K562 (cell line): ENCODE measurements around the gene GIGYF2. TPM values are rescaled to one million over a fixed set of nuclear protein-coding genes. Genes with fewer than 3 reads are reported as not detected.

Experiments used
- BDP1 ChIP-seq: IDR thresholded peaks from 3 replicates; pipeline ENCODE4 v1.6.1; 2011; ENCODE audit not compliant: insufficient read length, insufficient read depth
- CBX1 ChIP-seq: sonication (generic); IDR thresholded peaks from 2 replicates; pipeline ENCODE4 v1.6.1; 2016; ENCODE audit warnings: antibody characterized with exemption, low read depth, mild to moderate bottlenecking
- CBX5 ChIP-seq: IDR thresholded peaks from 2 replicates; pipeline ENCODE4 v1.6.1; 2014; ENCODE audit warnings: low read depth, borderline replicate concordance
- CTBP1 ChIP-seq: fragments of 450-650 bp; IDR thresholded peaks from 2 replicates; pipeline ENCODE4 v1.6.1; 2016; ENCODE audit warnings: borderline replicate concordance
- CXXC5 ChIP-seq: fragments of 250-450 bp; sonication (Bioruptor Pico); IDR thresholded peaks from 2 replicates; pipeline ENCODE4 v1.8.0; 2022; ENCODE audit warnings: inconsistent platforms, mild to moderate bottlenecking, moderate library complexity
- E2F3 ChIP-seq: fragments of 250-450 bp; sonication (Bioruptor Pico); IDR thresholded peaks from 2 replicates; pipeline ENCODE4 v1.4.0; 2020; ENCODE audit warnings: mild to moderate bottlenecking
- ESRRA ChIP-seq: fragments of 450-650 bp; IDR thresholded peaks from 2 replicates; pipeline ENCODE4 v1.6.1; 2014; ENCODE audit warnings: low read depth, mild to moderate bottlenecking, moderate library complexity, borderline replicate concordance
- FIP1L1 ChIP-seq: fragments of 200-400 bp; formaldehyde crosslinking; IDR thresholded peaks from 2 replicates; pipeline ENCODE4 v1.6.1; 2018; ENCODE audit warnings: mild to moderate bottlenecking, low read depth, low read length; ENCODE audit not compliant: poor library complexity, severe bottlenecking
- FOSL1 ChIP-seq: fragments of 200-800 bp; sonication (Bioruptor generic); conservative IDR thresholded peaks from 2 replicates; pipeline ENCODE4 v1.6.1; 2016; ENCODE audit warnings: missing genetic modification characterization, missing compliant biosample characterization
- HMGN3 ChIP-seq: IDR thresholded peaks from 2 replicates; pipeline ENCODE4 v1.6.1; 2011; ENCODE audit warnings: borderline replicate concordance, low read depth, mild to moderate bottlenecking, mixed read lengths, low read length; ENCODE audit not compliant: insufficient read length; ENCODE audit errors: extremely low read depth
- KDM2B ChIP-seq: fragments of 250-450 bp; sonication (Bioruptor Pico); IDR thresholded peaks from 2 replicates; pipeline ENCODE4 v1.8.0; 2021; ENCODE audit warnings: mild to moderate bottlenecking, moderate library complexity
- MECOM ChIP-seq: fragments of 250-450 bp; sonication (Bioruptor Pico); IDR thresholded peaks from 2 replicates; pipeline ENCODE4 v1.8.0; 2022; ENCODE audit warnings: inconsistent platforms
- SIN3B ChIP-seq: fragments of 450-650 bp; IDR thresholded peaks from 2 replicates; pipeline ENCODE4 v1.6.1; 2017; ENCODE audit warnings: low read depth, mild to moderate bottlenecking, moderate library complexity
- SMARCC2 ChIP-seq: fragments of 450-650 bp; IDR thresholded peaks from 2 replicates; pipeline ENCODE4 v1.6.1; 2017; ENCODE audit warnings: antibody characterized with exemption, moderate library complexity, mild to moderate bottlenecking, low read depth
- TCF7L2 ChIP-seq: fragments of 150-350 bp; IDR thresholded peaks from 2 replicates; pipeline ENCODE4 v1.6.1; 2016; ENCODE audit warnings: low read depth, mild to moderate bottlenecking, low read length, moderate library complexity
- ZC3H11A ChIP-seq: IDR thresholded peaks from 2 replicates; pipeline ENCODE4 v1.6.1; 2012; ENCODE audit warnings: low read depth, low read length, improper control_type of control experiment
- ZNF384 ChIP-seq: IDR thresholded peaks from 2 replicates; pipeline ENCODE4 v1.6.1; 2012; ENCODE audit warnings: low read depth, low read length, improper control_type of control experiment
- ZNF785 ChIP-seq: fragments of 250-450 bp; sonication (Bioruptor Pico); IDR thresholded peaks from 2 replicates; pipeline ENCODE4 v1.4.0; 2020; ENCODE audit warnings: mild to moderate bottlenecking
- ZSCAN32 ChIP-seq: fragments of 450-650 bp; formaldehyde crosslinking; IDR thresholded peaks from 2 replicates; pipeline ENCODE4 v1.4.0; 2020; ENCODE audit warnings: mild to moderate bottlenecking, moderate library complexity
- polyA plus RNA-seq, 8 experiments: library from polyadenylated mRNA; depleted of rRNA in 4 of 8; stranded (reverse) in 5 of 8; unstranded in 3 of 8; fragments of >200 nt; fragmentation: Nextera tagmentation in 2 of 8; fragmentation: Illumina TruSeq in 1 of 8; extraction: Ambion mirVana in 2 of 8; extraction: Trizol in 1 of 8; gene quantifications; 2 replicates each; pipeline versions ENCODE4 v1.2.1 to v1.2.3, GENCODE V29; 2011 to 2014; ENCODE audit warnings: inconsistent platforms in 1 of 8, missing spikeins in 1 of 8
- total RNA-seq, 7 experiments: library from RNA; depleted of rRNA in 6 of 7; stranded (reverse); fragments of >200 nt in 6 of 7; fragmentation: Illumina TruSeq in 2 of 7; extraction: Trizol in 2 of 7; gene quantifications; 2 replicates each; pipeline versions ENCODE4 v1.2.1 to v1.2.3, GENCODE V29; 2011 to 2021; ENCODE audit warnings: low replicate concordance in 1 of 7
- TF ChIP-seq, protein P1 (sequence below): IDR thresholded peaks from 2 replicates; pipeline ENCODE4 v1.6.1; 2014; ENCODE audit warnings: antibody characterized with exemption
- TF ChIP-seq, protein P2 (sequence below): fragments of 250-450 bp; sonication (Bioruptor Pico); IDR thresholded peaks from 2 replicates; pipeline ENCODE4 v1.5.1; 2021; ENCODE audit warnings: mild to moderate bottlenecking
- TF ChIP-seq, protein P3 (sequence below): sonication (generic); formaldehyde crosslinking; IDR thresholded peaks from 2 replicates; pipeline ENCODE4 v1.5.0; 2020; ENCODE audit warnings: missing genetic modification reagents
- TF ChIP-seq, protein P4 (sequence below): fragments of 250-450 bp; sonication (Bioruptor Pico); IDR thresholded peaks from 2 replicates; pipeline ENCODE4 v1.4.0; 2020; ENCODE audit warnings: mild to moderate bottlenecking
- TF ChIP-seq, protein P5 (sequence below): fragments of 250-450 bp; sonication (Bioruptor Pico); IDR thresholded peaks from 2 replicates; pipeline ENCODE4 v1.4.0; 2020; ENCODE audit warnings: mild to moderate bottlenecking, moderate library complexity

GIGYF2 gene
- total and polyA plus RNA-seq, 9 of the 15 experiments (the other 6 are each of a cell fraction or from before 2014, with no cell fraction given): 12.7 to 52.7 (median 34.9) TPM

DNA sequence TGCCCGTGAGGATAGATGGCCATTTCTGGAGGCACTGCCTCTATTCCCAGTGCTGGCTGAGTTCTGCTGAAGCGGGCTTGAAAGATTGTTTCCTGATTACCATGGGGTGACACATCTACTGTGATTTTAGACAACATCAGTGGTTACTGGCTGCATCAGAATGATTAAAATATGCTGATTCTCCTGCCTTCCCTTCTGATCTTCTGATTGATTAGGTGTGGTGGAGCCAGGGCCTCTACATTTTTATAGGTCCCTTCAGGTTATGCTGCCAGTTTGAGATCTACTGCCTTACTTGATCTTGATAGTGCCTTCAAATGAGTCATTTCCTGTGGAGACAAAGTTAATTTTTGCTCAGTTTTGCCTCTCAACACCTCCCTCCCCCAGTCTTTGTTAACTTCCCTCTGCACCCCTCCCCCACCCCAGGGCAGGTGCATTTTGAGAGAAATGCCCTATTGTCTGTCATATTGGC is 141.3 kb downstream of the GIGYF2 start (continued):
- TF ChIP-seq ESRRA: no peak
- TF ChIP-seq SIN3B: no peak
- no peak for TF ChIP-seq MECOM (CRISPR knock-in tag)
- peak; percentile 61; the same call in 1 of the 2 replicates for TF ChIP-seq SMARCC2
- no peak for TF ChIP-seq TCF7L2
- TF ChIP-seq ZSCAN32: no peak
- TF ChIP-seq E2F3: no peak
- TF ChIP-seq, protein P1, sequence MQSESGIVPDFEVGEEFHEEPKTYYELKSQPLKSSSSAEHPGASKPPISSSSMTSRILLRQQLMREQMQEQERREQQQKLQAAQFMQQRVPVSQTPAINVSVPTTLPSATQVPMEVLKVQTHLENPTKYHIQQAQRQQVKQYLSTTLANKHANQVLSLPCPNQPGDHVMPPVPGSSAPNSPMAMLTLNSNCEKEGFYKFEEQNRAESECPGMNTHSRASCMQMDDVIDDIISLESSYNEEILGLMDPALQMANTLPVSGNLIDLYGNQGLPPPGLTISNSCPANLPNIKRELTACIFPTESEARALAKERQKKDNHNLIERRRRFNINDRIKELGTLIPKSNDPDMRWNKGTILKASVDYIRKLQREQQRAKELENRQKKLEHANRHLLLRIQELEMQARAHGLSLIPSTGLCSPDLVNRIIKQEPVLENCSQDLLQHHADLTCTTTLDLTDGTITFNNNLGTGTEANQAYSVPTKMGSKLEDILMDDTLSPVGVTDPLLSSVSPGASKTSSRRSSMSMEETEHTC: no peak
- TF ChIP-seq, protein P2, sequence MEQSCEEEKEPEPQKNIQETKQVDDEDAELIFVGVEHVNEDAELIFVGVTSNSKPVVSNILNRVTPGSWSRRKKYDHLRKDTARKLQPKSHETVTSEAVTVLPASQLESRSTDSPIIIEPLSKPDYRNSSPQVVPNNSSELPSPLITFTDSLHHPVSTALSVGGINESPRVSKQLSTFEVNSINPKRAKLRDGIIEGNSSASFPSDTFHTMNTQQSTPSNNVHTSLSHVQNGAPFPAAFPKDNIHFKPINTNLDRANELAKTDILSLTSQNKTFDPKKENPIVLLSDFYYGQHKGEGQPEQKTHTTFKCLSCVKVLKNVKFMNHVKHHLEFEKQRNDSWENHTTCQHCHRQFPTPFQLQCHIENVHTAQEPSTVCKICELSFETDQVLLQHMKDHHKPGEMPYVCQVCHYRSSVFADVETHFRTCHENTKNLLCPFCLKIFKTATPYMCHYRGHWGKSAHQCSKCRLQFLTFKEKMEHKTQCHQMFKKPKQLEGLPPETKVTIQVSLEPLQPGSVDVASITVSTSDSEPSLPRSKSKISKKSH (CRISPR knock-in tag): no peak
- no peak for TF ChIP-seq CBX5
- no peak for TF ChIP-seq CXXC5 (CRISPR knock-in tag)
- no peak for TF ChIP-seq CTBP1
- no peak for TF ChIP-seq HMGN3
- no peak for TF ChIP-seq ZC3H11A
- no peak for TF ChIP-seq FIP1L1
- no peak for TF ChIP-seq ZNF384
- TF ChIP-seq FOSL1 (tag): peak; percentile 94
- no peak for TF ChIP-seq KDM2B
- TF ChIP-seq, protein P3, sequence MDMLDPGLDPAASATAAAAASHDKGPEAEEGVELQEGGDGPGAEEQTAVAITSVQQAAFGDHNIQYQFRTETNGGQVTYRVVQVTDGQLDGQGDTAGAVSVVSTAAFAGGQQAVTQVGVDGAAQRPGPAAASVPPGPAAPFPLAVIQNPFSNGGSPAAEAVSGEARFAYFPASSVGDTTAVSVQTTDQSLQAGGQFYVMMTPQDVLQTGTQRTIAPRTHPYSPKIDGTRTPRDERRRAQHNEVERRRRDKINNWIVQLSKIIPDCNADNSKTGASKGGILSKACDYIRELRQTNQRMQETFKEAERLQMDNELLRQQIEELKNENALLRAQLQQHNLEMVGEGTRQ: no peak
- no peak for TF ChIP-seq ZNF785
- TF ChIP-seq, protein P4, sequence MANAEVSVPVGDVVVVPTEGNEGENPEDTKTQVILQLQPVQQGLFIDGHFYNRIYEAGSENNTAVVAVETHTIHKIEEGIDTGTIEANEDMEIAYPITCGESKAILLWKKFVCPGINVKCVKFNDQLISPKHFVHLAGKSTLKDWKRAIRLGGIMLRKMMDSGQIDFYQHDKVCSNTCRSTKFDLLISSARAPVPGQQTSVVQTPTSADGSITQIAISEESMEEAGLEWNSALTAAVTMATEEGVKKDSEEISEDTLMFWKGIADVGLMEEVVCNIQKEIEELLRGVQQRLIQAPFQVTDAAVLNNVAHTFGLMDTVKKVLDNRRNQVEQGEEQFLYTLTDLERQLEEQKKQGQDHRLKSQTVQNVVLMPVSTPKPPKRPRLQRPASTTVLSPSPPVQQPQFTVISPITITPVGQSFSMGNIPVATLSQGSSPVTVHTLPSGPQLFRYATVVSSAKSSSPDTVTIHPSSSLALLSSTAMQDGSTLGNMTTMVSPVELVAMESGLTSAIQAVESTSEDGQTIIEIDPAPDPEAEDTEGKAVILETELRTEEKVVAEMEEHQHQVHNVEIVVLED: no peak
- TF ChIP-seq BDP1: no peak
- TF ChIP-seq CBX1: no peak
- TF ChIP-seq, protein P5, sequence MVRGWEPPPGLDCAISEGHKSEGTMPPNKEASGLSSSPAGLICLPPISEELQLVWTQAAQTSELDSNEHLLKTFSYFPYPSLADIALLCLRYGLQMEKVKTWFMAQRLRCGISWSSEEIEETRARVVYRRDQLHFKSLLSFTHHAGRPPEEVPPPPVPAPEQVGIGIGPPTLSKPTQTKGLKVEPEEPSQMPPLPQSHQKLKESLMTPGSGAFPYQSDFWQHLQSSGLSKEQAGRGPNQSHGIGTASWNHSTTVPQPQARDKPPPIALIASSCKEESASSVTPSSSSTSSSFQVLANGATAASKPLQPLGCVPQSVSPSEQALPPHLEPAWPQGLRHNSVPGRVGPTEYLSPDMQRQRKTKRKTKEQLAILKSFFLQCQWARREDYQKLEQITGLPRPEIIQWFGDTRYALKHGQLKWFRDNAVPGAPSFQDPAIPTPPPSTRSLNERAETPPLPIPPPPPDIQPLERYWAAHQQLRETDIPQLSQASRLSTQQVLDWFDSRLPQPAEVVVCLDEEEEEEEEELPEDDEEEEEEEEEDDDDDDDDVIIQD (CRISPR knock-in tag): no peak
